HepG2 (cell line): ENCODE results near the gene CXCL17. TPM values are rescaled to one million over a fixed set of nuclear protein-coding genes. Genes with fewer than 3 reads are reported as not detected.

Experiments used
- ELF3 ChIP-seq: IDR thresholded peaks from 2 replicates; pipeline ENCODE4 v1.6.1; 2016; ENCODE audit warnings: missing genetic modification reagents, missing compliant biosample characterization
- GRHL1 ChIP-seq: sonication (generic); formaldehyde crosslinking; conservative IDR thresholded peaks from 2 replicates; pipeline ENCODE4 v1.8.0; 2022; ENCODE audit warnings: missing genetic modification reagents
- HDAC6 ChIP-seq: fragments of 200-600 bp; sonication (generic); IDR thresholded peaks from 2 replicates; pipeline ENCODE4 v1.7.0; 2017; ENCODE audit warnings: mild to moderate bottlenecking, antibody characterized with exemption, low read length, low read depth
- KAT8 ChIP-seq: IDR thresholded peaks from 2 replicates; pipeline ENCODE4 v1.6.1; 2016; ENCODE audit warnings: missing genetic modification reagents, missing compliant biosample characterization
- KLF6 ChIP-seq: IDR thresholded peaks from 2 replicates; pipeline ENCODE4 v1.8.0; 2016; ENCODE audit warnings: missing biosample characterization, missing genetic modification reagents
- RARA ChIP-seq: IDR thresholded peaks from 2 replicates; pipeline ENCODE4 v1.6.1; 2016; ENCODE audit warnings: missing genetic modification reagents, missing compliant biosample characterization
- ZBTB33 ChIP-seq: sonication (generic); formaldehyde crosslinking; IDR thresholded peaks from 2 replicates; pipeline ENCODE4 v1.4.0; 2020; ENCODE audit warnings: missing genetic modification reagents
- ZKSCAN8 ChIP-seq: IDR thresholded peaks from 2 replicates; pipeline ENCODE4 v1.6.1; 2016; ENCODE audit warnings: borderline replicate concordance, missing genetic modification reagents, missing compliant biosample characterization
- ZNF24 ChIP-seq: fragments of 450-650 bp; IDR thresholded peaks from 2 replicates; pipeline ENCODE4 v1.6.1; 2017; ENCODE audit warnings: antibody characterized with exemption, mild to moderate bottlenecking
- ZNF333 ChIP-seq: sonication (generic); formaldehyde crosslinking; IDR thresholded peaks from 2 replicates; pipeline ENCODE4 v1.4.0; 2020; ENCODE audit warnings: mild to moderate bottlenecking, missing genetic modification reagents, borderline replicate concordance
- ZNF343 ChIP-seq: sonication (generic); formaldehyde crosslinking; IDR thresholded peaks from 2 replicates; pipeline ENCODE4 v1.4.0; 2020; ENCODE audit warnings: mild to moderate bottlenecking, missing genetic modification reagents
- ZNF543 ChIP-seq: sonication (generic); formaldehyde crosslinking; IDR thresholded peaks from 2 replicates; pipeline ENCODE4 v1.4.0; 2020; ENCODE audit warnings: mild to moderate bottlenecking, missing genetic modification reagents
- ZNF720 ChIP-seq: sonication (generic); formaldehyde crosslinking; IDR thresholded peaks from 2 replicates; pipeline ENCODE4 v1.4.0; 2020; ENCODE audit warnings: missing genetic modification reagents
- polyA plus RNA-seq, 8 experiments: library from polyadenylated mRNA; depleted of rRNA in 3 of 8; stranded (reverse) in 7 of 8; unstranded in 1 of 8; fragments of >200 nt; fragmentation: Illumina TruSeq in 4 of 8; extraction: Trizol in 4 of 8; gene quantifications; 2 replicates each; pipeline versions ENCODE4 v1.2.1 to v1.2.3, GENCODE V29; 2011 to 2016; ENCODE audit warnings: low read depth in 4 of 8, missing spikeins in 1 of 8, mixed read lengths in 1 of 8; ENCODE audit not compliant: insufficient read depth in 1 of 8
- total RNA-seq, 5 experiments: library from RNA; depleted of rRNA; stranded (reverse); fragments of >200 nt; fragmentation: Illumina TruSeq; extraction: Trizol; gene quantifications; 2 replicates each; pipeline ENCODE4 v1.2.3, GENCODE V29; 2016; ENCODE audit warnings: low read depth in 1 of 5
- TF ChIP-seq, protein P1 (sequence below): sonication (generic); formaldehyde crosslinking; IDR thresholded peaks from 2 replicates; pipeline ENCODE4 v1.4.0; 2020; ENCODE audit warnings: missing genetic modification reagents
- TF ChIP-seq, protein P2 (sequence below): sonication (generic); formaldehyde crosslinking; IDR thresholded peaks from 2 replicates; pipeline ENCODE4 v1.5.0; 2020; ENCODE audit warnings: missing genetic modification reagents
- TF ChIP-seq, protein P3 (sequence below): sonication (generic); formaldehyde crosslinking; IDR thresholded peaks from 2 replicates; pipeline ENCODE4 v1.4.0; 2020; ENCODE audit warnings: missing genetic modification reagents
- TF ChIP-seq, protein P4 (sequence below): sonication (generic); formaldehyde crosslinking; IDR thresholded peaks from 2 replicates; pipeline ENCODE4 v1.4.0; 2020; ENCODE audit warnings: missing genetic modification reagents, mild to moderate bottlenecking, borderline replicate concordance

Gene CXCL17
- total and polyA plus RNA-seq, 2 of the 13 experiments (the other 11 are each of a cell fraction or from before 2014, with no cell fraction given), result 0.12 TPM; not detected in 1

- TF ChIP-seq ZNF343 (CRISPR knock-in tag) (0 out of 2 replicates have a peak, but pooled peaks have one; percentile 55), ELF3 (CRISPR knock-in tag) (peak; percentile 98), ZNF543 (CRISPR knock-in tag) (peak; percentile 38; the same call in 1 of the 2 replicates), RARA (CRISPR knock-in tag) (peak; percentile 98), KAT8 (CRISPR knock-in tag) (peak; percentile 76; the same call in 1 of the 2 replicates), ZNF720 (no peak), ZBTB33 (CRISPR knock-in tag) (peak; percentile 76), HDAC6 (no peak), ZKSCAN8 (peak; percentile 91; the same call in 1 of the 2 replicates), ZNF333 (CRISPR knock-in tag) (no peak), ZNF24 (no peak), GRHL1 (CRISPR knock-in tag) (no peak), KLF6 (CRISPR knock-in tag) (peak; percentile 64; the same call in 1 of the 2 replicates)
- TF ChIP-seq, protein P1, sequence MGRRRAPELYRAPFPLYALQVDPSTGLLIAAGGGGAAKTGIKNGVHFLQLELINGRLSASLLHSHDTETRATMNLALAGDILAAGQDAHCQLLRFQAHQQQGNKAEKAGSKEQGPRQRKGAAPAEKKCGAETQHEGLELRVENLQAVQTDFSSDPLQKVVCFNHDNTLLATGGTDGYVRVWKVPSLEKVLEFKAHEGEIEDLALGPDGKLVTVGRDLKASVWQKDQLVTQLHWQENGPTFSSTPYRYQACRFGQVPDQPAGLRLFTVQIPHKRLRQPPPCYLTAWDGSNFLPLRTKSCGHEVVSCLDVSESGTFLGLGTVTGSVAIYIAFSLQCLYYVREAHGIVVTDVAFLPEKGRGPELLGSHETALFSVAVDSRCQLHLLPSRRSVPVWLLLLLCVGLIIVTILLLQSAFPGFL, result no peak
- TF ChIP-seq, protein P2, sequence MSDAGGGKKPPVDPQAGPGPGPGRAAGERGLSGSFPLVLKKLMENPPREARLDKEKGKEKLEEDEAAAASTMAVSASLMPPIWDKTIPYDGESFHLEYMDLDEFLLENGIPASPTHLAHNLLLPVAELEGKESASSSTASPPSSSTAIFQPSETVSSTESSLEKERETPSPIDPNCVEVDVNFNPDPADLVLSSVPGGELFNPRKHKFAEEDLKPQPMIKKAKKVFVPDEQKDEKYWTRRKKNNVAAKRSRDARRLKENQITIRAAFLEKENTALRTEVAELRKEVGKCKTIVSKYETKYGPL (CRISPR knock-in tag), result no peak
- TF ChIP-seq, protein P3, sequence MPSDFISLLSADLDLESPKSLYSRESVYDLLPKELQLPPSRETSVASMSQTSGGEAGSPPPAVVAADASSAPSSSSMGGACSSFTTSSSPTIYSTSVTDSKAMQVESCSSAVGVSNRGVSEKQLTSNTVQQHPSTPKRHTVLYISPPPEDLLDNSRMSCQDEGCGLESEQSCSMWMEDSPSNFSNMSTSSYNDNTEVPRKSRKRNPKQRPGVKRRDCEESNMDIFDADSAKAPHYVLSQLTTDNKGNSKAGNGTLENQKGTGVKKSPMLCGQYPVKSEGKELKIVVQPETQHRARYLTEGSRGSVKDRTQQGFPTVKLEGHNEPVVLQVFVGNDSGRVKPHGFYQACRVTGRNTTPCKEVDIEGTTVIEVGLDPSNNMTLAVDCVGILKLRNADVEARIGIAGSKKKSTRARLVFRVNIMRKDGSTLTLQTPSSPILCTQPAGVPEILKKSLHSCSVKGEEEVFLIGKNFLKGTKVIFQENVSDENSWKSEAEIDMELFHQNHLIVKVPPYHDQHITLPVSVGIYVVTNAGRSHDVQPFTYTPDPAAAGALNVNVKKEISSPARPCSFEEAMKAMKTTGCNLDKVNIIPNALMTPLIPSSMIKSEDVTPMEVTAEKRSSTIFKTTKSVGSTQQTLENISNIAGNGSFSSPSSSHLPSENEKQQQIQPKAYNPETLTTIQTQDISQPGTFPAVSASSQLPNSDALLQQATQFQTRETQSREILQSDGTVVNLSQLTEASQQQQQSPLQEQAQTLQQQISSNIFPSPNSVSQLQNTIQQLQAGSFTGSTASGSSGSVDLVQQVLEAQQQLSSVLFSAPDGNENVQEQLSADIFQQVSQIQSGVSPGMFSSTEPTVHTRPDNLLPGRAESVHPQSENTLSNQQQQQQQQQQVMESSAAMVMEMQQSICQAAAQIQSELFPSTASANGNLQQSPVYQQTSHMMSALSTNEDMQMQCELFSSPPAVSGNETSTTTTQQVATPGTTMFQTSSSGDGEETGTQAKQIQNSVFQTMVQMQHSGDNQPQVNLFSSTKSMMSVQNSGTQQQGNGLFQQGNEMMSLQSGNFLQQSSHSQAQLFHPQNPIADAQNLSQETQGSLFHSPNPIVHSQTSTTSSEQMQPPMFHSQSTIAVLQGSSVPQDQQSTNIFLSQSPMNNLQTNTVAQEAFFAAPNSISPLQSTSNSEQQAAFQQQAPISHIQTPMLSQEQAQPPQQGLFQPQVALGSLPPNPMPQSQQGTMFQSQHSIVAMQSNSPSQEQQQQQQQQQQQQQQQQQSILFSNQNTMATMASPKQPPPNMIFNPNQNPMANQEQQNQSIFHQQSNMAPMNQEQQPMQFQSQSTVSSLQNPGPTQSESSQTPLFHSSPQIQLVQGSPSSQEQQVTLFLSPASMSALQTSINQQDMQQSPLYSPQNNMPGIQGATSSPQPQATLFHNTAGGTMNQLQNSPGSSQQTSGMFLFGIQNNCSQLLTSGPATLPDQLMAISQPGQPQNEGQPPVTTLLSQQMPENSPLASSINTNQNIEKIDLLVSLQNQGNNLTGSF, result no peak
- TF ChIP-seq, protein P4, sequence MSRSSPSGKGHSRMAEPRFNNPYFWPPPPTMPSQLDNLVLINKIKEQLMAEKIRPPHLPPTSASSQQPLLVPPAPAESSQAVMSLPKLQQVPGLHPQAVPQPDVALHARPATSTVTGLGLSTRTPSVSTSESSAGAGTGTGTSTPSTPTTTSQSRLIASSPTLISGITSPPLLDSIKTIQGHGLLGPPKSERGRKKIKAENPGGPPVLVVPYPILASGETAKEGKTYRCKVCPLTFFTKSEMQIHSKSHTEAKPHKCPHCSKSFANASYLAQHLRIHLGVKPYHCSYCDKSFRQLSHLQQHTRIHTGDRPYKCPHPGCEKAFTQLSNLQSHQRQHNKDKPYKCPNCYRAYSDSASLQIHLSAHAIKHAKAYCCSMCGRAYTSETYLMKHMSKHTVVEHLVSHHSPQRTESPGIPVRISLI (CRISPR knock-in tag), result peak; percentile 71; the same call in 1 of the 2 replicates
Observed at GRCh38 chr19:42450314-42450934, 7.7 kb upstream of the CXCL17 start (continued).
